Measurements from ENCODE around the gene HNRNPH3. TPM values are rescaled to one million over a fixed set of nuclear protein-coding genes. Genes with fewer than 3 reads are reported as not detected.

The HNRNPH3 gene
- total RNA-seq, 1 donor: 16.7 TPM

- no peak overlapping the region for H3K4me3 ChIP-seq (ENCODE audit: low read depth, low read length)
- no peak for TF ChIP-seq CTCF (IDR thresholded peaks at IDR 0.05; ENCODE audit: insufficient read depth, low read length)
- no peak for DNase-seq (ENCODE audit: low read depth)
Measured at GRCh38 chr10:68359189-68359588, 27.3 kb downstream of the HNRNPH3 start.

GRCh38 chr10:68362590-68362989, 30.7 kb downstream of the HNRNPH3 start:
- no peak overlapping the region for H3K4me3 ChIP-seq (ENCODE audit: low read depth, low read length)
- DNase-seq (ENCODE audit: low read depth): no peak
- TF ChIP-seq CTCF (IDR thresholded peaks at IDR 0.05; ENCODE audit: insufficient read depth, low read length): no peak

GRCh38 chr10:68364101-68364886, 32.4 kb downstream of the HNRNPH3 start:
- H3K4me3 ChIP-seq (ENCODE audit: low read depth, low read length): no peak overlapping the region
- no peak for TF ChIP-seq CTCF (IDR thresholded peaks at IDR 0.05; ENCODE audit: insufficient read depth, low read length)
- DNase-seq (ENCODE audit: low read depth): no peak

GRCh38 chr10:68365611-68366010, 33.7 kb downstream of the HNRNPH3 start:
- TF ChIP-seq CTCF (IDR thresholded peaks at IDR 0.05; ENCODE audit: insufficient read depth, low read length): no peak
- DNase-seq (ENCODE audit: low read depth): no peak
- H3K4me3 ChIP-seq (ENCODE audit: low read depth, low read length): no peak overlapping the region

- no peak for DNase-seq (ENCODE audit: low read depth)
- no peak overlapping the region for H3K4me3 ChIP-seq (ENCODE audit: low read depth, low read length)
- TF ChIP-seq CTCF (IDR thresholded peaks at IDR 0.05; ENCODE audit: insufficient read depth, low read length): no peak
Measured at GRCh38 chr10:68366600-68366999, 34.7 kb downstream of the HNRNPH3 start.

GRCh38 chr10:68367121-68367520, 35.3 kb downstream of the HNRNPH3 start:
- H3K4me3 ChIP-seq (ENCODE audit: low read depth, low read length): no peak overlapping the region
- TF ChIP-seq CTCF (IDR thresholded peaks at IDR 0.05; ENCODE audit: insufficient read depth, low read length): no peak
- no peak for DNase-seq (ENCODE audit: low read depth)

- no peak for TF ChIP-seq CTCF (IDR thresholded peaks at IDR 0.05; ENCODE audit: insufficient read depth, low read length)
- no peak for DNase-seq (ENCODE audit: low read depth)
Measured at GRCh38 chr10:68371604-68372003, 39.7 kb downstream of the HNRNPH3 start.

More at GRCh38 chr10:68371604-68372003, 39.7 kb downstream of the HNRNPH3 start:
- no peak overlapping the region for H3K4me3 ChIP-seq (ENCODE audit: low read depth, low read length)
